PFSK-1 (cell line): ENCODE results near the gene ST8SIA4.

ENCODE experiments used
- FOXP2 ChIP-seq: optimal IDR thresholded peaks from 2 replicates; pipeline ENCODE3; 2011; ENCODE audit warnings: borderline replicate concordance, control low read depth, inconsistent platforms; ENCODE audit not compliant: insufficient read depth; ENCODE audit errors: extremely low read length, extremely low read depth
- POLR2AphosphoS5 ChIP-seq: IDR thresholded peaks from 2 replicates; pipeline ENCODE4 v1.6.1; 2012; ENCODE audit warnings: low read depth, mild to moderate bottlenecking, control low read depth, low read length, moderate library complexity
- REST ChIP-seq, 2 experiments: IDR thresholded peaks; 2 replicates each; pipeline versions ENCODE4 v1.6.1 to v1.8.0; 2011 to 2012; ENCODE audit warnings: low read depth in 2 of 2, low read length in 2 of 2, control low read depth in 1 of 2, inconsistent platforms in 1 of 2, mild to moderate bottlenecking in 1 of 2, moderate library complexity in 1 of 2; ENCODE audit not compliant: insufficient read depth in 1 of 2
- SIN3A ChIP-seq: IDR thresholded peaks from 2 replicates; pipeline ENCODE4 v1.6.1; 2012; ENCODE audit warnings: mild to moderate bottlenecking, low read length, moderate library complexity, borderline replicate concordance; ENCODE audit not compliant: insufficient read depth
- TAF1 ChIP-seq: IDR thresholded peaks from 2 replicates; pipeline ENCODE4 v1.6.1; 2012; ENCODE audit warnings: low read length, control low read depth, borderline replicate concordance; ENCODE audit not compliant: insufficient read depth

Gene ST8SIA4

DNA sequence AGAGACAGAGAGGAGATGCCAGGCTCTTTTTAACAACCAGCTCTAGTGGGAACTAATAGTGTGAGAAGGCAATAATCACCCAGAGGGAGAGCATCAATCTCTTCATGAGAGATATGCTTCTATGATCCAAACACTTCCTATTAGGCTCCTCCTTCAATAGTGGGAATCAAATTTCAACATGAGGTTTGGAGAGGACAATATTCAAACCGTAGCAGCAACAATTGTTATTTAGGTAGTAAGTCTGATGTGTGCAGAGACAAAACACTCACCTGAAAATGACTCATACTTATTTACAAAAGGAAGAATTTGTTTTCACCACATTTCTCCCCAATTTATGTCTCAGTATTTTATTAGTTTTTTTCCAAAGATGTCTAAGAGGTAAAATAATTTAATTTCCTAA, 144.3 kb downstream of the ST8SIA4 start:
- TF ChIP-seq TAF1 (no peak), POLR2AphosphoS5 (no peak), FOXP2 (no peak), REST (IDR thresholded peaks at IDR 0.05; ENCODE audit: insufficient read depth in 1 of 2, low read depth in 2 of 2, low read length in 2 of 2) (no peak), SIN3A (no peak)

DNA sequence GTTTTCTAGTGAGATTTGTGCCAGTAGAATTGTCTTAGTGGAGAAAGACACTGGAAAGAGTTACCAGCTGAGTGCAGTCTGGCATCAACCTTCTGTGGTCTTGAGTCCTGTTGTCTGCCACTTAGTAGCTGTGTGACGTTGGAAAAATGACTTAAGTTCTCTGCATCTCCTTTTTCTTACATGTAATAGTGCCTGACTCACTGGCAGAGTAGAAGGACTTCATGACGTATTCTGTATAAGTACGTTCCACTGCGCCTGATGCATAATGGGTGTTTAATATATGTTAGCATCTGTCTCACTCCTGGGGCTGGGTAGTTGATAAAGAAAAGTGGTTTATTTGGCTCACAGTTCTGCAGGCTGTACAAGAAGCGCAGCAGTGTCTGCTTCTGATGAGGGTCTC, 144.8 kb downstream of the ST8SIA4 start:
- no peak for TF ChIP-seq TAF1
- no peak for TF ChIP-seq REST (IDR thresholded peaks at IDR 0.05; ENCODE audit: insufficient read depth in 1 of 2, low read depth in 2 of 2, low read length in 2 of 2)
- no peak for TF ChIP-seq SIN3A

DNA sequence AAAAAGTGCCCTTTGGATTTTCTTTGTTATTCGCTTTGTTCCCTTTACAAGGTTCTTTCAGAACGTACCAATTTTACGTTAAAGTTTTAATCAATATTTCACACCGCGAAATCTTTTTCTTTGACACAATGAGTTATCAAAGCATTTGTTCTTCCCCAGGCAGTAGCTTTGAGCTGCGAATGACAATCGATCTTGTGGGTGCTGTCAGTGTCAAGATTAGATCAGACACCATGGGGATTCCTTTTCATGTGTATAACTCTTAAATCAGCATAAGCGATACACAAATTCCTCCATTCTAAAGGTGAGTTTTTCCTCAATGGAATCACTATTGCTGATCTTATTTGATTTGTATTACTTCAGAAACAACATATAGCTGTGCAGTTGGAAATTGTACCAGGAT, 145.5 kb downstream of the ST8SIA4 start:
- TF ChIP-seq SIN3A (no peak), REST (IDR thresholded peaks at IDR 0.05; ENCODE audit: insufficient read depth in 1 of 2, low read depth in 2 of 2, low read length in 2 of 2) (no peak), FOXP2 (no peak), POLR2AphosphoS5 (no peak), TAF1 (no peak)
